Measurements from ENCODE around the gene C2CD2.

DNA sequence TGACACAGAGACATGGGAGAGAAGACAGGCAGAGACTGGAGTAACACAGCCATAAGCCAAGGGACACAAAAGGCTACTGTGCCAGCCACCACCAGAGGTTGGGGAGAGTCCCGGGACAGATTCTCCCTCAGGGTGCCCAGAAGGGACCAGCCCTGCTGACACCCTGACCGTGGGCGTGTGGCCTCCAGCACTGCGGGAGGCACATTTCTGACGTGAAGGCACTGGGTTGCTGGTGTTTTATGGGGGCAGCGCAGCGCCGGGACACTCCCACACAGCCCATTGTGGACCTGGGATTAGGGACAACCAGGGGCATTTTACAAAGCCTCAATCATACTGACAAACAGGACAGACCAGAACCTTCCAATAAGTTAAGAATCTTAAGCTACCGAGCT is 100.9 kb downstream of the C2CD2 start:
- TF ChIP-seq POLR2A (IDR thresholded peaks at IDR 0.05), result no peak
- TF ChIP-seq, protein P1, sequence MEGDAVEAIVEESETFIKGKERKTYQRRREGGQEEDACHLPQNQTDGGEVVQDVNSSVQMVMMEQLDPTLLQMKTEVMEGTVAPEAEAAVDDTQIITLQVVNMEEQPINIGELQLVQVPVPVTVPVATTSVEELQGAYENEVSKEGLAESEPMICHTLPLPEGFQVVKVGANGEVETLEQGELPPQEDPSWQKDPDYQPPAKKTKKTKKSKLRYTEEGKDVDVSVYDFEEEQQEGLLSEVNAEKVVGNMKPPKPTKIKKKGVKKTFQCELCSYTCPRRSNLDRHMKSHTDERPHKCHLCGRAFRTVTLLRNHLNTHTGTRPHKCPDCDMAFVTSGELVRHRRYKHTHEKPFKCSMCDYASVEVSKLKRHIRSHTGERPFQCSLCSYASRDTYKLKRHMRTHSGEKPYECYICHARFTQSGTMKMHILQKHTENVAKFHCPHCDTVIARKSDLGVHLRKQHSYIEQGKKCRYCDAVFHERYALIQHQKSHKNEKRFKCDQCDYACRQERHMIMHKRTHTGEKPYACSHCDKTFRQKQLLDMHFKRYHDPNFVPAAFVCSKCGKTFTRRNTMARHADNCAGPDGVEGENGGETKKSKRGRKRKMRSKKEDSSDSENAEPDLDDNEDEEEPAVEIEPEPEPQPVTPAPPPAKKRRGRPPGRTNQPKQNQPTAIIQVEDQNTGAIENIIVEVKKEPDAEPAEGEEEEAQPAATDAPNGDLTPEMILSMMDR (IDR thresholded peaks at IDR 0.05), result no peak

All from transverse colon (tissue), 3 donors.